Adipocyte (in vitro differentiated cells): ENCODE data around the gene SNX1.

ENCODE experiments used
- DNase-seq: peaks from one replicate; pipeline ENCODE4 v3.0.0-alpha.2; 2015; ENCODE audit warnings: low read depth
- H3K27me3 ChIP-seq: replicated peaks from 2 replicates; pipeline ENCODE4 v1.7.0; 2013; ENCODE audit warnings: mild to moderate bottlenecking, low read length, moderate library complexity; ENCODE audit not compliant: control insufficient read depth, insufficient read depth
- H3K36me3 ChIP-seq: 2 replicates; pipeline ENCODE4 v1.7.0; 2013; ENCODE audit warnings: low read length, mild to moderate bottlenecking, moderate library complexity; ENCODE audit not compliant: control insufficient read depth, insufficient read depth, severe bottlenecking
- H3K4me1 ChIP-seq: 2 replicates; pipeline ENCODE4 v1.7.0; 2013; ENCODE audit warnings: mild to moderate bottlenecking, low read length, moderate library complexity; ENCODE audit not compliant: control insufficient read depth, insufficient read depth
- H3K4me3 ChIP-seq: 2 replicates; pipeline ENCODE4 v1.7.0; 2013; ENCODE audit warnings: mild to moderate bottlenecking, low read length, moderate library complexity
- H3K9ac ChIP-seq: 2 replicates; pipeline ENCODE4 v1.7.0; 2013; ENCODE audit warnings: mild to moderate bottlenecking, low read length, moderate library complexity
- H3K9me3 ChIP-seq: 2 replicates; pipeline ENCODE4 v1.7.0; 2013; ENCODE audit warnings: mild to moderate bottlenecking, low read length, moderate library complexity; ENCODE audit not compliant: control insufficient read depth

Gene SNX1

GRCh38 chr15:64089543-64090280 is 6.1 kb upstream of the SNX1 start:
- Histone ChIP-seq H3K4me1 (peaks cover 18% of the 10 kb centered on the region), H3K4me3 (no peak overlapping the region), H3K9me3 (no peaks in the 10 kb centered on the region), H3K36me3 (peaks cover 17% of the 10 kb centered on the region), H3K27me3 (no peaks in the 10 kb centered on the region), H3K9ac (no peak overlapping the region)
- no peak for DNase-seq

- Histone ChIP-seq H3K9me3 (no peaks in the 10 kb centered on the region), H3K4me1 (peaks cover 24% of the 10 kb centered on the region), H3K36me3 (peaks cover 14% of the 10 kb centered on the region), H3K4me3 (no peak overlapping the region), H3K27me3 (no peaks in the 10 kb centered on the region), H3K9ac (no peak overlapping the region)
- no peak for DNase-seq
These were observed 5.3 kb upstream of the SNX1 start for GRCh38 chr15:64090527-64090926.

GRCh38 chr15:64092075-64092820 is 3.5 kb upstream of the SNX1 start:
- H3K9ac ChIP-seq = peak overlapping the region; percentile 85
- peaks cover 14% of the 10 kb centered on the region for H3K36me3 ChIP-seq
- DNase-seq = no peak
- no peaks in the 10 kb centered on the region for H3K27me3 ChIP-seq
- peak overlapping the region; percentile 94 for H3K4me3 ChIP-seq
- H3K4me1 ChIP-seq = peaks cover 27% of the 10 kb centered on the region
- no peaks in the 10 kb centered on the region for H3K9me3 ChIP-seq

GRCh38 chr15:64092864-64093626 is 2.7 kb upstream of the SNX1 start:
- peak overlapping the region; percentile 94 for H3K4me3 ChIP-seq
- no peaks in the 10 kb centered on the region for H3K9me3 ChIP-seq
- peaks cover 10% of the 10 kb centered on the region for H3K36me3 ChIP-seq
- peaks cover 35% of the 10 kb centered on the region for H3K4me1 ChIP-seq
- H3K27me3 ChIP-seq = no peaks in the 10 kb centered on the region
- peak overlapping the region; percentile 85 for H3K9ac ChIP-seq
- peak; percentile 64 for DNase-seq

GRCh38 chr15:64093627-64094417 is 2.0 kb upstream of the SNX1 start, which contains the start of gene CIAO2A:
TSS of gene CIAO2A (minus strand) at chr15:64093838. CDS start at chr15:64093768, 70 bp downstream.
- H3K9me3 ChIP-seq = no peaks in the 10 kb centered on the region
- peak within 1 kb of the TSS; percentile 85 for H3K9ac ChIP-seq
- peak; percentile 99 for DNase-seq
- H3K4me3 ChIP-seq = peak within 1 kb of the TSS; percentile 94
- peaks cover 40% of the 10 kb centered on the region for H3K4me1 ChIP-seq
- peaks cover 3% of the 10 kb centered on the region for H3K36me3 ChIP-seq
- no peaks in the 10 kb centered on the region for H3K27me3 ChIP-seq

GRCh38 chr15:64095431-64095794 is 369 bp upstream of the SNX1 start:
- Histone ChIP-seq H3K4me3 (peak overlapping the region; percentile 85), H3K27me3 (no peaks in the 10 kb centered on the region), H3K36me3 (no peaks in the 10 kb centered on the region), H3K9me3 (no peaks in the 10 kb centered on the region), H3K4me1 (peaks cover 53% of the 10 kb centered on the region), H3K9ac (no peak overlapping the region)
- DNase-seq = no peak

GRCh38 chr15:64096668-64097384 is 1.0 kb downstream of the SNX1 start:
- H3K4me1 ChIP-seq = peaks cover 66% of the 10 kb centered on the region
- H3K36me3 ChIP-seq = no peaks in the 10 kb centered on the region
- H3K27me3 ChIP-seq = no peaks in the 10 kb centered on the region
- H3K9me3 ChIP-seq = no peaks in the 10 kb centered on the region
- H3K4me3 ChIP-seq = peak overlapping the region; percentile 85
- peak; percentile 65 for DNase-seq
- peak overlapping the region; percentile 92 for H3K9ac ChIP-seq

GRCh38 chr15:64099379-64099778 is 3.6 kb downstream of the SNX1 start:
- Histone ChIP-seq H3K4me3 (no peak overlapping the region), H3K4me1 (peaks cover 51% of the 10 kb centered on the region), H3K9ac (no peak overlapping the region), H3K9me3 (no peaks in the 10 kb centered on the region), H3K36me3 (no peaks in the 10 kb centered on the region), H3K27me3 (no peaks in the 10 kb centered on the region)
- no peak for DNase-seq

- Histone ChIP-seq H3K27me3 (no peaks in the 10 kb centered on the region), H3K36me3 (no peaks in the 10 kb centered on the region), H3K4me1 (peaks cover 55% of the 10 kb centered on the region), H3K4me3 (no peak overlapping the region), H3K9ac (no peak overlapping the region), H3K9me3 (no peaks in the 10 kb centered on the region)
- no peak for DNase-seq
These were observed 5.2 kb downstream of the SNX1 start for GRCh38 chr15:64100958-64101357.

- H3K36me3 ChIP-seq = no peaks in the 10 kb centered on the region
- H3K9ac ChIP-seq = no peak overlapping the region
- H3K4me3 ChIP-seq = no peak overlapping the region
- no peak for DNase-seq
- H3K9me3 ChIP-seq = no peaks in the 10 kb centered on the region
- peaks cover 65% of the 10 kb centered on the region for H3K4me1 ChIP-seq
- H3K27me3 ChIP-seq = no peaks in the 10 kb centered on the region
These were observed 6.7 kb downstream of the SNX1 start for GRCh38 chr15:64102497-64102896.
